Endothelial cell of umbilical vein (primary cell): Measurements from ENCODE around the gene SLC16A6. TPM values are rescaled to one million over a fixed set of nuclear protein-coding genes. Genes with fewer than 3 reads are reported as not detected.

ENCODE experiments used
- BruUV-seq: library from RNA; stranded (reverse); fragments of 400-500 nt; replicated peaks from 2 replicates; lab custom pipeline; 2021; lab: Mats Ljungman, UMichigan
- CTCF ChIA-PET: fragments of 300-600, 350-600 bp; sonication (Branson Sonifier 250); formaldehyde crosslinking; loops from one replicate; lab custom pipeline; 2021; ENCODE audit warnings: antibody characterized with exemption, inconsistent platforms; lab: Charles Lee
- POLR2A ChIA-PET: fragments of 300-600, 350-600 bp; sonication (Branson Sonifier 250); formaldehyde crosslinking; loops from one replicate; lab custom pipeline; 2021; ENCODE audit warnings: antibody characterized with exemption, inconsistent platforms; lab: Charles Lee
- DNase-seq: peaks from one replicate; pipeline ENCODE4 v3.0.0-alpha.2; 2011; ENCODE audit warnings: low read depth, low spot score
- FAIRE-seq: peaks from 2 replicates; lab custom pipeline; 2011; peaks lifted over from hg19 to GRCh38; lab: Jason Lieb, UNC
- H2AFZ ChIP-seq: 2 replicates; pipeline ENCODE4 v1.6.0; 2012; ENCODE audit warnings: low read depth, low read length, control low read depth, inconsistent platforms
- H3K27ac ChIP-seq: 2 replicates; pipeline ENCODE4 v1.5.1; 2011; ENCODE audit warnings: low read depth, mild to moderate bottlenecking, control low read depth, low read length, moderate library complexity; ENCODE audit not compliant: insufficient read depth
- H3K27me3 ChIP-seq, 2 experiments: 2 replicates each; pipeline versions ENCODE4 v1.6.0 to v1.6.1; 2011; ENCODE audit warnings: low read length in 2 of 2, mixed read lengths in 1 of 2; ENCODE audit not compliant: control insufficient read depth in 2 of 2, insufficient read depth in 2 of 2
- H3K36me3 ChIP-seq, 2 experiments: 2 replicates in 1 of 2; 3 replicates in 1 of 2; pipeline ENCODE4 v1.5.1; 2011; ENCODE audit warnings: low read length in 2 of 2, mild to moderate bottlenecking in 1 of 2, moderate library complexity in 1 of 2; ENCODE audit not compliant: control insufficient read depth in 2 of 2, insufficient read depth in 2 of 2; ENCODE audit errors: extremely low read depth in 1 of 2
- H3K4me1 ChIP-seq: 3 replicates; pipeline ENCODE4 v1.5.1; 2011; ENCODE audit warnings: mild to moderate bottlenecking, low read length; ENCODE audit not compliant: control insufficient read depth, insufficient read depth; ENCODE audit errors: extremely low read depth
- H3K4me2 ChIP-seq: 2 replicates; pipeline ENCODE4 v1.6.1; 2011; ENCODE audit warnings: low read length, control low read depth, mixed read lengths; ENCODE audit not compliant: insufficient read depth
- H3K4me3 ChIP-seq, 3 experiments: fragments of 200-600 bp in 1 of 3; sonication (generic), shearing (Covaris generic) in 1 of 3; replicated peaks in 1 of 3; 2 replicates each; pipeline ENCODE4 v1.5.1; 2011 to 2016; ENCODE audit warnings: control low read depth in 3 of 3, low read length in 3 of 3, mild to moderate bottlenecking in 2 of 3, inconsistent platforms in 1 of 3, low read depth in 1 of 3, moderate library complexity in 1 of 3; ENCODE audit not compliant: insufficient read depth in 1 of 3
- H3K79me2 ChIP-seq: 2 replicates; pipeline ENCODE4 v1.6.0; 2012; ENCODE audit warnings: low read length, inconsistent platforms; ENCODE audit not compliant: control insufficient read depth, insufficient read depth
- H3K9ac ChIP-seq: replicated peaks from 2 replicates; pipeline ENCODE3; 2011; ENCODE audit warnings: low read length, control low read depth; ENCODE audit not compliant: insufficient read depth; ENCODE audit errors: extremely low read depth
- H3K9me1 ChIP-seq: replicated peaks from 3 replicates; pipeline ENCODE4 v1.6.0; 2011; ENCODE audit warnings: mild to moderate bottlenecking, low read length; ENCODE audit not compliant: control insufficient read depth, insufficient read depth; ENCODE audit errors: extremely low read depth
- H3K9me3 ChIP-seq: replicated peaks from 2 replicates; pipeline ENCODE4 v1.5.1; 2012; ENCODE audit warnings: low read length, inconsistent platforms; ENCODE audit not compliant: control insufficient read depth, insufficient read depth
- H4K20me1 ChIP-seq: replicated peaks from 2 replicates; pipeline ENCODE3; 2011; ENCODE audit warnings: mild to moderate bottlenecking, low read length; ENCODE audit not compliant: control insufficient read depth, insufficient read depth; ENCODE audit errors: extremely low read depth
- EZH2 ChIP-seq: IDR thresholded peaks from 2 replicates; pipeline ENCODE4 v1.6.1; 2012; ENCODE audit warnings: borderline replicate concordance, low read depth, mild to moderate bottlenecking, moderate library complexity, low read length, inconsistent platforms; ENCODE audit not compliant: severe bottlenecking
- FOS ChIP-seq: IDR thresholded peaks from 2 replicates; pipeline ENCODE4 v1.6.1; 2011; ENCODE audit warnings: mild to moderate bottlenecking, low read length, moderate library complexity, borderline replicate concordance; ENCODE audit not compliant: insufficient read depth
- GATA2 ChIP-seq: IDR thresholded peaks from 2 replicates; pipeline ENCODE4 v1.7.0; 2011; ENCODE audit warnings: low read depth, mild to moderate bottlenecking, moderate library complexity, mixed read lengths, low read length; ENCODE audit not compliant: insufficient read length, insufficient read depth
- JUN ChIP-seq: IDR thresholded peaks from 2 replicates; pipeline ENCODE4 v1.6.1; 2011; ENCODE audit warnings: borderline replicate concordance, low read depth; ENCODE audit not compliant: insufficient read length, insufficient read depth
- MYC ChIP-seq: IDR thresholded peaks from one replicate; pipeline ENCODE4 v1.6.1; 2011; ENCODE audit warnings: mild to moderate bottlenecking, low read depth, low read length
- POLR2A ChIP-seq: IDR thresholded peaks from 2 replicates; pipeline ENCODE4 v1.6.1; 2012; ENCODE audit warnings: low read depth, mild to moderate bottlenecking, control low read depth, low read length
- POLR2AphosphoS5 ChIP-seq: IDR thresholded peaks from 2 replicates; pipeline ENCODE4 v1.6.1; 2012; ENCODE audit warnings: low read depth, mild to moderate bottlenecking, control low read depth, low read length, moderate library complexity; ENCODE audit not compliant: insufficient read depth
- dilution Hi-C: fragments of 300-500 bp; cut with MboI; formaldehyde crosslinking; loops from one replicate; pipeline ENCODE4 v1.15.0; 2019; ENCODE audit warnings: low sequenced_read_pairs; ENCODE audit not compliant: extremely low pct_ligation_motif_present
- intact Hi-C: fragments of 100-400 bp; cut with micrococcal nuclease; formaldehyde crosslinking; loops from one replicate; pipeline ENCODE4 v1.10.0; 2022
- polyA plus RNA-seq, 4 experiments: library from polyadenylated mRNA; depleted of rRNA in 3 of 4; stranded (reverse) in 3 of 4; unstranded in 1 of 4; fragments of >200 nt; gene quantifications; 2 replicates each; pipeline versions ENCODE4 v1.2.1 to v1.2.3, GENCODE V29; 2011 to 2012; ENCODE audit warnings: missing spikeins in 1 of 4
- total RNA-seq: library from RNA; stranded (reverse); gene quantifications from 2 replicates; pipeline ENCODE4 v1.2.3, GENCODE V29; 2021
- TF ChIP-seq, protein P1 (sequence below), 2 donors: IDR thresholded peaks; 1 replicate in 1 of 2; 2 replicates in 1 of 2; pipeline ENCODE4 v1.5.1; 2011; ENCODE audit warnings: low read length in 2 of 2, mild to moderate bottlenecking in 2 of 2, moderate library complexity in 2 of 2, control low read depth in 1 of 2, inconsistent platforms in 1 of 2, low read depth in 1 of 2; ENCODE audit not compliant: insufficient read depth in 1 of 2; ENCODE audit errors: extremely low read depth in 1 of 2
- TF ChIP-seq, protein P2 (sequence below): IDR thresholded peaks from 2 replicates; pipeline ENCODE4 v1.6.1; 2011; ENCODE audit not compliant: insufficient read depth, insufficient read length

SLC16A6 gene
- total and polyA plus RNA-seq, 2 donors (not counting 3 experiments of a cell fraction or from before 2014, with no cell fraction given): 0.65 to 0.91 TPM

DNA sequence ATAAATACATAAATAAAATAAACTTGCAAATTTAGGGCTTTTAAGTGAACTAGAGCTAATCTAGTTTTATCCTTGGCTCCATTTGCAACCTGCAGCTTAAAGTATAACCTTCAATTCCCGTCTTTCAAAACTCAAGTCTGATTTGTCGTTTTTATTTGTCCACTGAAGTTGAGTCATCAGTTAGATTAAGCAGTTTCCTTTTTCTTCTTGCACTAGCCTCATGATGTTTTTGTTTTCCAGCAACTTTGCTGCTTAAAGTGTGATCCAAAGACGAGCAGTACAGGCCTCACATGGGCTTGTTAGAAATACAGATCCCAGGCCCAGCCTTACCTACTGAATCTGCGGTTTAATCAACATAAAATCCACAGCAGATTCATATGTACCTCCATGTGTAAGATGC is 14.2 kb upstream of the SLC16A6 start:
- no peaks in the 10 kb centered on the region for H3K27me3 ChIP-seq
- BruUV-seq: no TSS peak
- FAIRE-seq (peak; percentile 92), DNase-seq (peak; percentile 84)
- intact Hi-C loops: no loop called here
- H3K36me3 ChIP-seq: no peaks in the 10 kb centered on the region
- no peaks in the 10 kb centered on the region for H3K9me3 ChIP-seq
- H3K79me2 ChIP-seq: no peaks in the 10 kb centered on the region
- CTCF ChIA-PET: interaction anchor here (0.9 to 1.0 kb wide), 3 partner anchors 13 to 94 kb away, joined by 3 to 4 read pairs (median 3); no protein-coding TSS in a partner anchor
- H4K20me1 ChIP-seq: no peaks in the 10 kb centered on the region
- no peak overlapping the region for H3K9ac ChIP-seq
- peaks cover 36% of the 10 kb centered on the region for H3K4me1 ChIP-seq
- POLR2A ChIA-PET: no interaction called here
- H3K9me1 ChIP-seq: no peaks in the 10 kb centered on the region
- H3K27ac ChIP-seq: peak overlapping the region; percentile 29
- no peak overlapping the region for H3K4me3 ChIP-seq
- TF ChIP-seq FOS (peak; percentile 15), POLR2A (no peak), JUN (peak; percentile 32)
- H2AFZ ChIP-seq: peak overlapping the region; percentile 43
- peak overlapping the region; percentile 31 for H3K4me2 ChIP-seq
- dilution Hi-C loops: no loop called here

DNA sequence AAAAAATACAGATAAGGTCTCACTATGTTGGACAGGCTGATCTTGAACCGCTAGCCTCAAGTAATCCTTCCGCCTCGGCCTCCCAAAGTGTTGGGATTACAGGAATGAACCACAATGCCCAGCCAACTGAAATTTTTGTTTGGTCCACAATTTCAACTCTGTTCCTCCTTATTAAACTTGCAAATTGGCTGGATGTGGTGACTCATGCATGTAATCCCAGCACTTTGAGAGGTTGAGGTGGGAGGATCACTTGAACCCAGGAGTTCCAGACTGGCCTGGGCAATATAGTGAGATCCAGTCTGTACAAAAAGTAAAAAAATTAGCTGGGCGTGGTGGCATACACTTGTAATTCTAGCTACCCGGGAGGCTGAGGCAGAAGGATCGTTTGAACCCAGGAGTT is 13.8 kb upstream of the SLC16A6 start:
- no peak for TF ChIP-seq MYC
- TF ChIP-seq, protein P1, sequence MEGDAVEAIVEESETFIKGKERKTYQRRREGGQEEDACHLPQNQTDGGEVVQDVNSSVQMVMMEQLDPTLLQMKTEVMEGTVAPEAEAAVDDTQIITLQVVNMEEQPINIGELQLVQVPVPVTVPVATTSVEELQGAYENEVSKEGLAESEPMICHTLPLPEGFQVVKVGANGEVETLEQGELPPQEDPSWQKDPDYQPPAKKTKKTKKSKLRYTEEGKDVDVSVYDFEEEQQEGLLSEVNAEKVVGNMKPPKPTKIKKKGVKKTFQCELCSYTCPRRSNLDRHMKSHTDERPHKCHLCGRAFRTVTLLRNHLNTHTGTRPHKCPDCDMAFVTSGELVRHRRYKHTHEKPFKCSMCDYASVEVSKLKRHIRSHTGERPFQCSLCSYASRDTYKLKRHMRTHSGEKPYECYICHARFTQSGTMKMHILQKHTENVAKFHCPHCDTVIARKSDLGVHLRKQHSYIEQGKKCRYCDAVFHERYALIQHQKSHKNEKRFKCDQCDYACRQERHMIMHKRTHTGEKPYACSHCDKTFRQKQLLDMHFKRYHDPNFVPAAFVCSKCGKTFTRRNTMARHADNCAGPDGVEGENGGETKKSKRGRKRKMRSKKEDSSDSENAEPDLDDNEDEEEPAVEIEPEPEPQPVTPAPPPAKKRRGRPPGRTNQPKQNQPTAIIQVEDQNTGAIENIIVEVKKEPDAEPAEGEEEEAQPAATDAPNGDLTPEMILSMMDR (IDR thresholded peaks at IDR 0.05; ENCODE audit: extremely low read depth in 1 of 2, insufficient read depth in 1 of 2, low read depth in 1 of 2, low read length in 2 of 2): no peak
- no peak for TF ChIP-seq JUN
- no peak for TF ChIP-seq POLR2A
- TF ChIP-seq, protein P2, sequence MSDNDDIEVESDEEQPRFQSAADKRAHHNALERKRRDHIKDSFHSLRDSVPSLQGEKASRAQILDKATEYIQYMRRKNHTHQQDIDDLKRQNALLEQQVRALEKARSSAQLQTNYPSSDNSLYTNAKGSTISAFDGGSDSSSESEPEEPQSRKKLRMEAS: no peak
- TF ChIP-seq FOS: no peak
- no peak for TF ChIP-seq EZH2
- no peak for TF ChIP-seq POLR2AphosphoS5
- TF ChIP-seq GATA2: no peak
- FAIRE-seq (peak; percentile 42), DNase-seq (no peak)
- Histone ChIP-seq H3K27me3 (no peaks in the 10 kb centered on the region), H3K9me3 (no peaks in the 10 kb centered on the region), H3K27ac (peak overlapping the region; percentile 29), H3K4me1 (peaks cover 36% of the 10 kb centered on the region), H3K9ac (no peak overlapping the region), H4K20me1 (no peaks in the 10 kb centered on the region), H3K79me2 (no peaks in the 10 kb centered on the region), H3K4me2 (peak overlapping the region; percentile 31), H2AFZ (no peak overlapping the region), H3K9me1 (no peaks in the 10 kb centered on the region), H3K4me3 (no peak overlapping the region), H3K36me3 (no peaks in the 10 kb centered on the region)
- ChIA-PET POLR2A (no interaction called here), CTCF (interaction anchor here (0.9 to 1.0 kb wide), 3 partner anchors 12 to 94 kb away, joined by 3 to 4 read pairs (median 3); no protein-coding TSS in a partner anchor)
- no TSS peak for BruUV-seq
- intact Hi-C loops (no loop called here), dilution Hi-C loops (no loop called here)
